Measurements from ENCODE around the gene B3GNT7.
"Not testable (repeated sequence)": the region's sequence is repeated elsewhere in the genome, so short reads cannot be mapped to it uniquely, and the experiment has no call there.

Gene B3GNT7

GRCh38 chr2:231404183-231404578, 8.7 kb downstream of the B3GNT7 start:
- not testable (repeated sequence) for DNase-seq

- not testable (repeated sequence) for DNase-seq
Measured at GRCh38 chr2:231405601-231406367, 10.3 kb downstream of the B3GNT7 start.

- DNase-seq, result not testable (repeated sequence)
Measured at GRCh38 chr2:231407686-231408085, 12.2 kb downstream of the B3GNT7 start.

GRCh38 chr2:231408304-231408703, 12.8 kb downstream of the B3GNT7 start:
- DNase-seq, result not testable (repeated sequence)

GRCh38 chr2:231409776-231410175, 14.3 kb downstream of the B3GNT7 start:
- DNase-seq, result no peak

GRCh38 chr2:231410293-231411004, 14.9 kb downstream of the B3GNT7 start:
- no peak for DNase-seq

DNA sequence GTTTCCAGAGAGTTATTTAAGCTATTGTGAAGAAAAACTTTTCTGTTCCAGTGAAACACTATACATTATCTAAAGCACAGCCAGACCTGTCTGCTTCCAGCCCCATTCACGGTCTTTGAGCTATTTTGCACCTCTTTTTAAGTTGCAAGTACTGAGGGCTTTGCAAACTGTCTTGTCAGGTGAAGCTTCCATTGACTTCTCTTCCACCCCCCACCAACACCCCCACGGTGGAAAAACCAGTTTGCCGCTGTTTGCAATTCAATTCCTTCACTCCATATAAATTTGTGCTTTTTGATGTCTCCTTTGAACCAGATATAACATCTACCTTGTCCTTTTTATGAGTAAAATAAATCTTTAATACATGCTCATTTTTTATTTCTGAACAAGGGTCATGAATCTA, 15.7 kb downstream of the B3GNT7 start:
- DNase-seq, result no peak

GRCh38 chr2:231411831-231412617, 16.5 kb downstream of the B3GNT7 start:
- peak; percentile 86 for DNase-seq

GRCh38 chr2:231412618-231412963, 17.1 kb downstream of the B3GNT7 start:
- DNase-seq, result no peak

GRCh38 chr2:231413456-231413855, 17.9 kb downstream of the B3GNT7 start:
- DNase-seq, result no peak

DNA sequence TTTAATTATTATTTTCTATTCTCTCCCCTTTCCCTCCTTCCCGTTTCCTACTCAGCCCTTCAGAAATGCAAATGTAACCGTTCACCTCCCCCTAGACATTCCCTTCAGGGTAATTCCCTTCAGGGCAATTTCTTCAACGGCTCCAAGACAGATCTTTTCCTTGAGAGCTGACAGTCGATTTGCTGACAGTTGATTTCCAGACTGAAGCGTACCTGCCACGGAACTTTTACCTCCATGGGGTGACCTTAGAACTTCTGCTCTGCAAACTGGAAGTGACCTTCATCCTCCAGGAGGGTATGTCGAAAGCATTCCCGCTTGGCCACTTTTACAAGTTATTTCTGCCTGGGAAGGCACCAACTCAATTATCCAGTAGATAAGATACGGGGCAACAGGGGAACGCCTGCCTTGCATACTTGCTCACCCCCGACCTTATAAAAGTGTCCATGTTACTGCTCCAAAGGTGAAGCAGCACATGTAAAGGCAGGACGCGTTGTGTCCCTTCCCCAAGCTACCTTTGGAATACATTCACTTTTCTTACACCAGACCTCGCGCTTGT, 18.5 kb downstream of the B3GNT7 start:
- no peak for DNase-seq

DNA sequence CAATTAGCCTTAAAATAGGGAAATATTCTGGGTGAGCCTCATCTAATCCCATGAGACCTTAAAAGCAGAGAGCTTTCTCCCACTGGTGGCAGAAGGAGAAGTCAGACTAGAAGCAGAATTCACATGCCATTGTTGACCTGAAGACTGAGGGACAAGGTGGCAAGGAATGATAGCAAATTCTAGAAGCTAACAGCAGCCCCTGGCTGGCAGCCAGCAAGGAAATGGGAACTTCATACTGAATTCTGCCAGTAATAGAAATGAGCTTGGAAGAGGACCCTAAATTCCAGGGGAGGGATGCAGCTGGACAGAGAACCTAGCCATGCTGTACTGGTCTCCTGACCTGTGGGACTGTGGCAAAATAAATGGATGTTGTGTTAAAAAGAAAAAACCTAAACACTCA, 19.5 kb downstream of the B3GNT7 start:
- no peak for DNase-seq

- no peak for DNase-seq
Measured at GRCh38 chr2:231418820-231419640, 23.5 kb downstream of the B3GNT7 start.

GRCh38 chr2:231421051-231421580, 25.6 kb downstream of the B3GNT7 start:
- DNase-seq, result no peak

DNA sequence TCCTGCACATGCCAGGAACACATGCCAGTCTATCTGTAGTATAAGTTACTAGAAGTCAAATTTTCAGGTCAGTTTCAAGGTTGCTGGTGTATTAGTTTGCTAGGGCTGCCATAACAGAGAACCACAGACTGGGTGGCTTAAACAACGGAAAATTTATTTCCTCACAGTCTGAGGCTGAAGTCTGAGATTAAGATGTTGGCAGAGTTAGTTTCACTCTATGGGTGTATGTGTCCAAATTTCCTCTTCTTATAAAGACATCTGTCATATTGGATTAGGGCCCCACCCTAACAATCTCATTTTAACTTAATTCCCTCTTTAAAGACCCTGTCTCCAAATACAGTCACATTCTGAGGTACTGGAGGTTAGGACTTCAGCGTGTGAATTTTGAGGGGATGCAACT, 26.5 kb downstream of the B3GNT7 start:
- DNase-seq, result no peak

GRCh38 chr2:231423176-231423575, 27.7 kb downstream of the B3GNT7 start:
- DNase-seq, result no peak

DNA sequence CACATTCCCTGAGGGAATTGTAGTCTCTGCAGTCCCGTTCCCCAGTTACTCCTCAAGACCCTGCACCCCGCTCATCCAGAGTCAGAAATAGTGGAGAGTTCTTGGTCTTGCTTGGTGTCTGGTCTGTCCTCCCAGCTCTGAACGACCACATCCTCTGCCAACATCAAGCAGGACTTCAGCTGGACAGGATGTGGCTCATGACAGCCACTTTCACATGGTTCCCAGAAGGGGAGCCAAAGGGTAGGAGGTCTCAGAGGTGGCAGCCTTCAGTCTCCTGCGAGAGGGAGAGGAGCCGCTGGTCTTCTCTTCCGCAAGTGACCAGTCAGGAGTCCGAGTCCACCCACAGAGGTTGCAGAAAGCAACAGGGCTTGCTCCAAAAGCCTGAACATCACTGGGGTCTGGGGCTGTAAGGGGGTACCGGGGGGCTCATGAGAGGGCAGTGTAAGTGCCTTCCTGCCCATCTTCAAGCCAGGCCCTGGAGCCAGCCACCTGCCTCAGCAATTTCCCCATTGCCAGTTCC, 29.8 kb downstream of the B3GNT7 start:
- no peak for DNase-seq

DNA sequence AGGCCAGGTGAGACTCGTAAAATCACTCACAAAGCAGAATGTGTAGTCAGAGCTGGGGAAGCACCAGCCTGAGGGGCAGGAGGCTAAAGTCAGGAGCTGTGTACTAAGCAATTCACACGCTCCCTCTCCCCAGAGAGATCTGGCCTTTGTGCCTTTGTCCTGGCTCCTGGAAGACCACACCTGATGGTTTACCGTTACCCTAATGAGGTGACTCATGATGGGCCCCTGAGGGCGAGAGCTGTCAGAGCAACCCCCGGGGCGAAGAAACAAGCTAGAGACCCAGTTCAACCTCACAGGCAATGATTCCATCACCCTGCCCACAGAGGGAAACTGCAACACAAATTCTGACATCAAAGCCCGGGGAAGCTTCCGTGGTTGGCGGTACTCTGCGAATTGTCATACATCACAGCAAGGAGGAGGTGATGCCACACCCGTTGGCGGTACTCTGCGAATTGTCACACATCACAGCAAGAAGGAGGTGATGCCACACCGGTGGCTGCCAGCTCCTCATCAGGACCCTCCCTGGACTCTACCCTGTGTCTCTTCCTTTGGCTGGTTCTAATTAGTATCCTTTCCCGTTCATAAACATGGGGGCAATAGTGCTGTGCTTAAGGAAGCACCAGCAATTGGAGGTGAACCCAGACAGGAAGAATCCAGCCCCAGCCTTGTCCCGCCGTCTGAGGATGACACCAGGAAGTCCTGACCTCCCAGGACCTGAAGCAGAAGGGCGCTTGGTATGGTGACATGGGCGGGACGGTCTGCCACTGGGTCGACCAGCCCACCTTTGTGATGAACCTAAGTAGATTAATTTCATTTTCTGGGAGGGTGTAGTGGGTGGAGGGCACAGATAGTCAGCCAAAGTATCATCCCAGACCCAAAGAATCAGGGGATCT, 30.5 kb downstream of the B3GNT7 start:
- DNase-seq, result no peak

GRCh38 chr2:231427116-231427515, 31.6 kb downstream of the B3GNT7 start:
- DNase-seq, result no peak

DNA sequence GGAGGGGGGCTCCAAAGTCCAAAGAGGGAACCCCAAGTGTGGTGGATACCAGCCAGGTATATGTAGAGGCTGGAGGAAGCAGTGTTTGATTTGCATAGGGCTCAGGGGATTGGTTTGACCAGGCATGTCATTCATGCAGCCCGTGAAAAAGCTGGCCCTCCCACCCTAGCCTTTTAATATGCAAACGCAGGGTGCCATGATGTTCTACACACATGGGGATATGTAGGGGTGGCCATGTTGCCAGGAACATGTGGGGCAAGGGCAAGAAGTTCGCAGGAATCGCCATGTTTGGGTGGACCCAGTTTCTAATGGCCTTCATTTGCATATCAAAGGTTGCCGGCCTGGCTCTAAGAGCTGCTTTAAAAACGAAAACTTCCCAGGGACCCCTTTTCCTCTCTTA, 33.6 kb downstream of the B3GNT7 start:
- DNase-seq, result no peak

DNA sequence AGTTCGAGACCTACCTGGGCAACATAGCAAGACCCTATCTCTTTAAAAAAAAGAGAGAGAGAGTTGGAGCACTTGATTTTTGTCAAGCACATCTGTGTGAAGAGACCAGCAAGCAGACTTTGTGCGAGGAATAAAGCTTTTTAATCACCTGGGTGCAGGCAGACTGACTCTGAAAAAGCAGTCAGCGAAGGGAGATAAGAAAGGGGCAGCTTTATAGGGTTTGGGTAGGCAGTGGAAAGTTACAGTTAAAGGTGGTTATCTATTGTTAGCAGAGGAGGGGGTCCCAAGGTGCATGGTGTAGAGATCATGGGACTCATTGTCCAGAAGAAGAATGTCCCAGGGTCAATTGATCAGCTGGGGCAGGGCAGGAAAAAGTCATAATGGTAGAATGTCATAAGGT, 34.4 kb downstream of the B3GNT7 start:
- DNase-seq, result no peak

All from NCI-H1694 (cell line).